ENCODE data around the gene EEA1.

Gene EEA1

DNA sequence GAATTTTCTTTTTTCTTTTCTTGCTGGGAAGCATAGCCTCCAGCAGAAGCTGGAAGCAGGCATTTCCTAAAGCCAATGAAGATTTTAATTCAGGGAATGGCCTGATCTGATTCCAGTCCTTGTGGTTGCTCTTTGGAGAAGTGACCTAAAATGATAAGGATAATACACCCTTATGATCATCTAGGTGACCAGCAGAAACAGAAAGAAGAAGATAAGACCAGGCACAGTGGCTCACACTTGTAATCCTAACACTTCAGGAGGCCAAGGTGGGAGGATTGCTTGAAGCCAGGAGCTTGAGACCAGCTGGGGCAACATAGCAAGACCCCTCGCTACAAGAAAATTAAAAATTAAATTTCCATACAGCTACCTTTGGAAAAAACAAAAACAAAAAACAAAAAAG is 51.2 kb downstream of the EEA1 start:
- DNase-seq = no peak

DNA sequence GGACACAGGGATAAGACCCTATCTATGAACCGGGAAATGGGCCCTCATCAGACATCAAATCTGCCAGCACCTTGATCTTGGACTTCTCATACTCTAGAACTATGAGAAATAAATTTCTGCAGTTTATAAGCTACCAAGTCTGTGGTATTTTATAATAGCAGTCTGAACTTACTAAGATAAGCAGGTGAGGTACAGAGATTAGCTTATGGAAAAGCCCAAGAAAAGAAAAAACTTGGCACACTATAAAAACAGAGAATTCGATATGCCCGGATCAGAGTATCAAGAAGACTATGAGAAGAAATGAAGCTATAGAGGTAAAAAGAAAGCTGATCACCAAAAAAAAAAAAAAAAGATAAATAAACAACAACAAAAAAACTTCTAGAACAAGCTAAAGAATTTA is 52.6 kb downstream of the EEA1 start:
- DNase-seq = no peak

DNA sequence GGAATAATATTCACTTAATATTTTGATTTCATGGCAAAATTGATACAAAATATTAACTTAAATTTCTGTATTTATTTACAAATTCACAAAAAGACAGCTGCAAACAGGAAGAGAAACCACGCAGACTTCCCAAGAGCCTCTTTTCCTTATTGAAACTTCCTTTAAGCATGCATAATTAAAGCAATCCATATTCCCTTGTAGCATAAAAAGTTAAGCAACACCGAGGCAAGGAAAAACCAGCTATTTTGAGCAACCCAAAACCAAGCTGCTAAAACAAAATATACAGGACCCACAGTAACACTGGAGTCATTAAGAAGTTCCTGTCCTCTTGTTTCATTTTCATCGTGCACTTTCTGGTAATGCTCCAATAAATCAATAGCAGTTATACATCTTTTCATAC is 58.0 kb downstream of the EEA1 start:
- no peak for DNase-seq

DNA sequence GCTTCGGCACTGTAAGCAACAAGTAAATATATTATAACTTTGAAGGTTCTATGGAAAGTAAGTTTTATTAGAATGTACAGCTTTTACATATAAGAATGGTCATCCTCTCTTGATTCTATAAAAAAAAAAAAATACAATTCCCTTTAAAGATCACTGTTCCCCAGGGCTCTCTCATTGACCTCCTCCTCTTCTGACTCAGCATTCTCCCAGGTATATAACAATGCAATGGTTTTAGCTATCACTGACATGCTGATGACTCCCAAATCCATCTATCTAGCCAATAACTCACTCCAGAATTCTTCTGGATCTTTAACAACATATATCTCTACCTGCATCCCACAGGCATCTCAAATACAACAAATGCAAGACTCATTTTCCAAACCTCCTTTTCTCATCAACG is 62.7 kb downstream of the EEA1 start:
- no peak for DNase-seq

DNA sequence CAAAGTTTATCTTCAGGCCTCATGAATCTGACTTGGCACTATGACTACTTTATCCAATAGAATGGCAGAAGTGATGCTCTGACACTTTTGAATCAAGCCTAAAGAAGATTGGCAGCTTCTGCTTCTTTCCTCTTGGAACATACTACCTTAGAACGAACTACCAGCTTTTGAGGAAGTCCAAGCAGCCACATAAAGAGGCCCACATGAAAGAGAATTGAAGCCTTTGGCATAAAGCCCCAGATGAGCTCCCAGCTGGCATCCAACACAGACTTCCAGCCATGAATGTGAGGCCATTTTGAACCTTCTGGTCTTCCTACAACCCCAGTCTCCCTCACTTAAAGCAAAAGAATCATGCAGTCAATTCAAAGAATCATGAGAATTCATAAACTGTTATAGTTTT is 65.8 kb downstream of the EEA1 start:
- DNase-seq = no peak

DNA sequence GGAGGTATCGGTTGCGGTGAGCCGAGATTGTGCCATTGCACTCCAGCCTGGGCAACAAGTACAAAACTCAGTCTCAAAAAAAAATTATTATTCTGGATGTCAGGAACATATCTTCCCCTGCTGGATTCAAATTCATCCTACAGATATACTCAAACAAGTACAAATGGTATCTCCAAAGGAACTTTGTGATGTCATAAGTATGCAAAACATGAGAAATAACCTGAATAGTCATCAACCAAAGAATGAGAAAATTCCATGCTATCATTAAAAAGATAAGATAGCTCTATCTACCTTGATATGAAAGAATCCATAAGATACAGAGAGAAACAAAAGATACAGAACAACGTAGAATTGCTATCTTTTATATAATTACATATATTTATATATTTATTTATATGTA is 67.7 kb downstream of the EEA1 start:
- no peak for DNase-seq

DNA sequence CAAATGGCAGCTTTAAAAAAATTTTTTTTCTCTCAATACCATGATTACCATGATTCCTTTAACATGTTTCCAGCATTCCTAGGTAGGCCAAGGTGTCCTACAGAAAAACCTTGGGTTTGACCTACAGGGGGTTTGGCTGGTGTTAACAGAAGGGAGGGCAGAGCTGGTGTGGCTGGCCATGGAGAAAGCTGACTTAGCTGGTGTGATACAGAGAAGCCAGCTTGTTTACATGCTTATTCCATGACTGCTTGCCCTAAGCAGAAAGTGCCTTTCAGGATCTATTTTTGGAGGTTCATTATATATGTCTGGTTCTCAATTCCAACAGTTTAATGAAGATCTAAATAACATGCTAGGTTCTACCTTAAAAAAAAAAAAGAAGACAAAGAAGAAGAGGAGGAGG is 68.6 kb downstream of the EEA1 start:
- no peak for DNase-seq

DNA sequence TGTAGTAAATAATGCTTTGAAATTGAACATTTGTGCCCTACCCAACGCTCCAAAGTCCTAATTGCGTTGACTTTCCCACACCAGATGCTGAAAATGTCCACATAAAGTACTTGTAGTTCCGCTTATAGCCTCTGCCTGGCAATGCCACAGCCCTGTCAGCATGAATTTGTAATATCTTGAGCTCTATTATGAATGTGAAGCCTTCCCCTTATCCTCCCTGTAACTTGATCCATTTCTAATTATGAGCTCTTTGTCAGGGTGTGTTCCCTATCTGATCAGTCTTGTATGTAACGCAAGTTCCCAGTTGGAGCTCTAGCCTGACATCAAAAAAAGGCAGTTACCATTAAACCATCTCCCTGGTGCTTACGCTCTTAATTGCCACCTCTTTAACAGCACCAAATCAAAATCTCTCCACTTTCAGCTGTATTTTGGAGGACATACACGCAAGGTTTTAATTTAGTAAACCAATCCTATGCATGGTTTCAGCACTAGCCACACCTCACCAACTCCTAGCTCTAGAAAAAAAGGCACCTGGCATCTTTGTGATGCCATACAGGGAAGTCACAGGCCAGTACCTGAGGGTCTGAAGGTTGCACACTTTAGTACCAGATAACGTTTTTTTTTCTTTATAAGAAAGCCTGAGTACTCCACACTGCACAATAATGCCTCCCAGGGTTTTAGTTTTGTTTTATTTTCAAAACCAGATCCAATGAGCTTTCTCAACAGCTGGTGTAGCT is 69.3 kb downstream of the EEA1 start:
- no peak for DNase-seq

DNA sequence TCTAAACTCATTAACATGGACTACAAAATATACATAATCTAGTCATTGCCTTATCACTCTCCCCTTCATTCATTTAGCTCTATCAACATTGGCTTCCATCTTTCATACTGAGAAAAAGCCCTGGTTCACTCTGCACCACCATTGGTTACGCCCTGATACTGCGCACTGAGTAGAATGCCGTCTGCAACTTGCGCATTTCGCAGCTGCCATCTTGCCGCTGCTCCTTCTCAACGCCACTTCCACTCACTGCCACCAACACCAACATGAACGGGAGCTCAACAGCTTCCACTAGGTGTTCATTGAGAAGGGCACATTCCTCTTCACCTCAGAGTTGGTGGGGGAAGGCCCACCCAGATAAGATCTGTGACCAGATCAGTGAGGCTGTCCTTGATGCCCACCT is 71.3 kb downstream of the EEA1 start:
- no peak for DNase-seq

DNA sequence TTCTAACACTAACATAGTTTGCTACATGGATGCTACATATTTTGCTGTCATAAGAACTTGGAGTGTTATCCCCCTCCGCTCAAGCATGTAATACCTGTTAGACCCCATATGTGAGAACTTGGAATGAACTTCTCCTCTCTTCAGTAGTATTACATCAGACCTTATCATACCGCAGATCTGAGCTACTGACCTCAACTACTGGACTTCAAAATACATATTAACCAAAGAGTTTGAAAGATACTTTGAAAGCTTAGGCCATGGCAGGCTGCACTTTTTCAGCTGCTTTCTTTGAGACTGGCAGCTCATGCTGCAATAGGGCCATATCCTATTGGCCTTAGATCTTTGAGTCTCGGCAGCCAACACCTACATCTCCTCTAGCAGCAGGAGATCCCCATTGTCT is 74.8 kb downstream of the EEA1 start:
- DNase-seq = no peak

DNA sequence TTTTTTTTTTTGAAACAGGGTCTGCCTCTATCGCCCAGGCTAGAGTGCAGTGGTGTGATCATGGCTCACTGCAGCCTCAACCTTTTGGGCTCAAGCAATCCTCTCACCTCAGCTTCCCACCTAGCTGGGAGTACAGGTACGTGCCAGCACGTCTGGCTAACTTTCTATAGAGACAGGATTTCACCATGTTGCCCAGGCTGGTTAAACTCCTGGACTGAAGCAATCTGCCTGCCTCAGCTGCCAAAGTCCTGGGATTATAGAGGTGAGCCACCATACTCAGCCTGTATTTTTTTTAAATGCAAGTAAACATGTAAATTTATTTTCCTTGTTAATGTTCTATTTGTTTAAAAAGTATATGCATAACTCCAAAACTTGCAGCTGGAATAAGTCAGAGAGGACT is 80.4 kb downstream of the EEA1 start:
- DNase-seq = no peak

DNA sequence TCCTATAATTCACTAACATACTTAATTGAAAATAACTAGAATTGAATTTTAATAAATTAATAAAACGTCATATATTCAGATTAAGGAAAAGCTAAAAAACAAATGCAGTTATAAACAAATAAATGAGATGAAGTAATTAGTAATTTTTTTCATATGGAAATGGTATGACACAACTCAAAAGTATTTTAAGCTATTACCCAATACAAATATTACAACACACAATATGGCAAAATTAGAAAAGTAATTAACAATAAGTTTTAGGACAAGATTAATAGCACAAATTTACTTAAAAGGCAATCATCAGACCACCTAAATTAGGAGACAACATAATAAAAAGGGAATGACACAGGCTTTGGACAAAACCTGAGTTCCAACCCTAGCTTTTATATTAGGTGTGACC is 81.7 kb downstream of the EEA1 start:
- DNase-seq = no peak

DNA sequence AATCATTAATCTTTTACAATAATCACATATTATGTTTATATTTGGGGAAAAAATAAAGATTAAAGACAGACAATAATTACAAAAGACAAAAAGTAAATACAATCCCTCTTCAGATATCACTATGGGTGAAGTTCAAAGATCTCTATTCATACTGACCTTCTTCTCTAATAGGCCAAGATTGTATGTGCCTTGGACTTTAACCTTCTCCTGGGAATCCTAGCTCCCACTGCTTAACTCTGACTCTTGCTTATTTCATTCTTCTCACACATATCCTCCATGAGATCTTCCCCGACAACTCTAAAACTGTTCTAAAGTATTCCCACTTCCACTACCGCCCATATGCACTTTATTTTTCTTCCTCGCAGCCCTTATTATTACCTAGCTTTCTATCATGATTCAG is 83.8 kb downstream of the EEA1 start:
- no peak for DNase-seq

DNA sequence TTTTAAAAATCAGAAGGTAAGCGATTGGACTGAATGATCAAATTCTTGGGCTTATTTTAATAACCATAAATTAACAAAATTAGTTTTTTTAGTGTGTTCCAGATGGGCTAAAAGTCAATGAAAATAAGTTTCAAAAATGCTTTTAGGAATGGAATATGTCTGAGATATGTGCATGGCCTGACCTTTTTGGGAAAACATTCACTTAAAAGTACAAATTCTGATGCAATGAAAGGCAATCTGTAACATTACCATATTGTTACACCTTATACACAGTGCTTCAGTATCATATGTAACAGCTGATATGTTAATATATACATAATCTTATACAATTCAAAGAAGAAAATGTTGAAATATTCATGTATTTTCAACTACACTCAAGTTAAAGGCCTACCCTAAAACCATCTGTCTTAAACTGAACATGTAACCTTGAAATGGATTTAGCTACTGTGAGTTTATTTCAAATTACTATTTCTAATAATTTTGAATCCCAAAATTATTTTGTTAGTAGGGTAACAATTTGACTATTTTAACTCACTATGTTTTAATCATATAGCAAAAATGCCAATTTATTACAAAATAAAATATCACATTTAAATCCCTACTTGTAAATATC is 84.8 kb downstream of the EEA1 start:
- DNase-seq = peak; percentile 24

DNA sequence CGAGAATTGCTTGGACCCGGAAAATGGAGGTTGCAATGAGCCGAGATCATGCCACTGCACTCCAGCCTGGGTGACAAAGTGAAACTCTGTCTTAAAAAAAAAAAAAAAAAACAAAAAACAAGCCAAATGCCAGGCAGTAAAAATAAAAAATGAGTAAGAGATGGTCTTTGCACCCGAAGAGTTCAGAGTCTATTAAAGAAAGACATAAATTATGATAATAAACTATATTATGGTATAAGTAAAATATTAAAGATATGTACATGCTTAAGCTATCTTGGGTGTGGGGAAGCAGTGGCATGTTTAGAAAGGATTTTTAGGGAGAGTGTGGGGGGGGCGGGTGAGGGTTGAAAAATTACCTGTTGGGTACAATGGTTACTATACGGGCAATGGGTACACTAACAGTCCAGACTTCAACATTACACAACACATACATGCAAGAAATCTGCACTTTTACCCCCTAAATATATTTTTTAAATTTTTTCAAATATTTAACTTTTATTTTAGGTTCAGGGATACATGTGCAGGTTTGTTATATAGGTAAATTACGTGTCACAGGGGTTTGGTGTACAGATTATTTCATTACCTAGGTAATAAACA is 99.3 kb downstream of the EEA1 start:
- no peak for DNase-seq

DNA sequence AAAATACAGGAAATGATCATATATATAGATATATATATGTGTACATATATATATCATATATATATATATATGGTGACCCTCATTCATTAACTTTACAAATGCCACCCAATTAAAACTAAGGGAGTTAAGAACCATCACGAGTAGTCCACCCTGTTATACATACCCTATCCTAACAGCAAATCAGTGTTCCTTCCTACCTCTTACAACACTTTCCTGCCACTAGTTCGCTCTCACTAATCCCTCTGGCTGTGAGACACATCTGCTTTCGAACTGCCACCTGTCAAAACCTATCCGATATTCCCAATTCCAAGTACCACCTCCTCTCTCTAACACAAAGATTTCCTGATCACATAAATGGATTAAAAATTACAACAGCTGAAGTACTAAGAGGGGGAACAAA is 100.5 kb downstream of the EEA1 start:
- DNase-seq = no peak

DNA sequence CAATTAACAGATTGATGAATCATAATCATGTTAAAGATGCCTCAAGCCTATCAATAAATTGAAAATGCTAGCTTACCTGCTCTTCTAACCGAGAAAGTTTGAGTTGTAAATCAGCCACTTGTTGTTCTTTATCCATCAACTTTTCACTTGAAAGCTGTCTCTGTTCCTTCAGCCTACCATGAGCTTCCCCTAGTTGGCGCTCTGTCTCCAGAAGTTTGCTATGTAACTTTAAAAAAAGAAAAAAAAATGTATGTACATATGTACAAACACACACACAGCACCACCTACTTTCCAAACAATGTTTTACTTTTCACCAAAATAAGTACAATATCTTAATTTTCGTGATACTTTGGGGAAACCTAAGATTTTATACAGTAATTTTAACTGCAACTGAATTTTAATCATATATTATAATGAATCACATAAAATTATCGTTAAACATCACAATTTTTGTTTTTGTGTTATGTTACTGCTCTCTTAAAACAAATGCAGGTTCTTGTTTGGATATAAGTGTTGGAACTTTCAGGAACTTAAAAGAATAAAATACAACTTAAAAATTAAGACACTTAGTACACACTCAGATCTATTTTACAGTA is 101.2 kb downstream of the EEA1 start:
- peak; percentile 47 for DNase-seq

DNA sequence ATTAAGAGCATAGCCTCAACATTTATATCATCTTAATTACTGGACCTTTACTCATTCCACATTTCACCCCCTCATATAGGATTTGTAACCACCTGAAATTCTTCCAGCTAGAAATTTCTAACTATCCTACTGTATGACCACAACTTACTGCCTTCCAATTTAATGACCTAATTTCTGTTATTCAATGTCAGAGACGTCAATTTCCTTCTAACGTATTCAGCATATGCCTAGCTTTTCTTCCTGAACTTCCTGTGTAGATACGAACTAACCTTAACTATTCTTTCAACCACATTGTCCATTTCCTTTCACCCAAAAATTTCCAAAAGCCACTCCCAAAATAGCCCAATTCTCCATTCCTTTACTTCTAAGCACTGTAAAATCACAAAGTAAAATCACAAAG is 108.0 kb downstream of the EEA1 start:
- DNase-seq = no peak

DNA sequence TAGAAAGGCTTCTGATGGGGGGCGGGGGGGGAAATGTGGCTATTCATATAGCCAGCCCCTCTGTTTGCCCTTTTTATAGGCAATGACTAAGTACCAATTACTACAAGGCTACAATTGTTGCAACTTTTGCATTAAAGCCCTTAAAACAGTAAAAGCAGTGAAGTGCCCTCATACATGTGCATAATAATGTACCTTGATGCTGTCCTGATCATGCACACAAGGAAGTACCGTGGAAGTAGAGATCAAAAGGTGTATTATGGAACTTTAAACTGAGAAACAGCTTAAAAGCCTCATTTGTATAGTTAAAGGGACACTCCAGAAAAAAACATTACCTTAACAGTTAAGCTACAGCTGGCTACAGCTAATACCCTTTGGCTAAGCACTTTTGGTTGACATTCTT is 114.5 kb downstream of the EEA1 start:
- DNase-seq = no peak

DNA sequence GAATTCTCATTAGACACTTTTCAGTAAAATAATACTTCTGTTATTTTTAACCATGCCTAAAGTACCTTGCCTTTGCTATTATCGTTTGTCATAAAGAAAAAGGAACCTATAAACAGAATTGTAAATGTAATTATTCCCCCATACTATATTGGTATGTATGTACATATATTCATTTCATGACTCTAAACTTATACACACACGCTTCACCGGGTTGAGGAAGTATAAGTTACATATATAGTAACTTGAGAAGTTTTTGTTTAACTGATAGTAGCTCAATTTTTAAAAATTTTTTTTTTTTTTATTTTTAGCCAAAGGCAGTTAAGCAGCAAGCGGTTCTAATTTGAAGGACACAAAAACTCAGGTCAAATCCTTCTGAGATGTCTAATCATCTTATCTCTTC is 118.7 kb downstream of the EEA1 start:
- no peak for DNase-seq

DNA sequence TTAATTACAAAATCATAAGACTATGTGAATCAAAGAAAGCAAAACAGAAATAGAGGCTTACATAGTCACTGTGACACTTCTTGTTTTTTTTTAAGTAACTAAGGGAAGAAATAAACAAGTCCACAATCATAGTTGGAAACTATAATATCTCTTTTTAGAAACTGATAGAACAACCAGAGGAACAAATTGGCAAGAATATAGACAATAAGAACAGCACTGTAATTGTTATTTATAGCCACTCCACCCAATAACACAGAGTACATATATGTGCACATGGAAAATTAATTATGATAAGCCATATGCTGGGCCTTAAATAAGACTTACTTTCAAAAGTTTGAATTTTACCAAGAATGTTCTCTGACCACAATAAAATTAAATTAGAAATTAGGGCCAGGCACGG is 125.2 kb downstream of the EEA1 start:
- no peak for DNase-seq

DNA sequence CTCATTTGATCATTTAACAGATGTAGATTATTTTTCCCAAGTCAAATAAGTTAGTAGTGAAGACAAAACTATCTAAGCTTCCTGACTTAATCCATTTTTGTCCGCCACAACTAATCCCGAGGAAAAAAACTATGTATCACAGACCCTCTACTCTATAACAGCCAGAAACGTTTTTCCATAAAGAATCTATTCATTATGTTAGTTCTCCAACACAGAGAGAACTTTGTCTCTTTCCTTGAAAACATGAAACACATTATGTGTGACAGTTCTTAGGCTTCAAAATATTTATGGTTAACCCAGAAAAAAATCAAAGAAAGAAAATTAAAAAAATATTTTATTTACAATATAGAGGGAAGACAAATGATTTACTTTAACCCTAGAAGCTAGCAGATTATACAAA is 126.2 kb downstream of the EEA1 start:
- no peak for DNase-seq

DNA sequence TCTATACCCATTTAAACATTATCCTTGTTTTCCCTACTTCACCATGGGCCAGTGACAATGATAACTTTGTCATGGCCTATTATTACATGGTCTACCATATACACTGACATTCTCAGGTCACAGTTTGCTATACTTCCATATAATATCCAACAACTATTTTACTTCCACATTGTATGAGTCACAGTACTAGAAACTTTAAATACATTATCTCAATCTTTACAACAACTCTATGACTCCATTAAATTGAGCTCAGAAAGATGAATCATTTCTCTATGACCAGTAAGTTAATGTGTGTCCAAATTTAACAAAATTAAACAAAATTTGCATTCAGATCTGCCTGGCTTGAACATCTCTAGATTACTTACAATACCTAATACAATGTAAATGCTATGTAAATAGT is 132.4 kb downstream of the EEA1 start:
- DNase-seq = peak; percentile 41

DNA sequence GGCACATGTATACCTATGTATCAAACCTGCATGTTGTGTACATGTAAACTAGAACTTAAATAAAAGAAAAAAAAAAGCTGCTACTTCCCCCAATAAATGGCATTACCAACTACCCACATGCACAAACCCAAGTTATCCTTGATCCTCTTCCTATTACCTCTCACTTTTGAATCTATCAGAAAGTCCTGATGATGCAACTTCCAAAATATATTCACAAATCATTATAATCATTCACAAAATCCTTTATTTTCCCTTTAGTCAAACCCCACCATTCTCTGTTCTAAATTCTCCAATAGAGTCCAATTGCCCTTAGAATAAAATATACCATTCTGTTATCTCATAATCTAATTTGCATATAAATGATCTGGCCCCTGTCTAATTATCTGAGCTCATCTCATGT is 134.3 kb downstream of the EEA1 start:
- DNase-seq = no peak

Measured in fibroblast of skin of right biceps (primary cell).